WI38 (cell line): ENCODE data around the gene AFF3.

Source experiments
- H3K4me3 ChIP-seq: 2 replicates; pipeline ENCODE4 v1.5.1; 2011; ENCODE audit warnings: low read depth, mild to moderate bottlenecking, control low read depth, low read length
- CTCF ChIP-seq: IDR thresholded peaks from 2 replicates; pipeline ENCODE4 v1.5.1; 2012; ENCODE audit warnings: low read depth, mild to moderate bottlenecking, control low read depth, low read length

AFF3 gene

GRCh38 chr2:100135415-100135814 is 7.0 kb downstream of the AFF3 start:
- TF ChIP-seq CTCF: no peak
- no peak overlapping the region for H3K4me3 ChIP-seq

- no peak overlapping the region for H3K4me3 ChIP-seq
- TF ChIP-seq CTCF: no peak
Measured at GRCh38 chr2:100130595-100131391, 11.6 kb downstream of the AFF3 start.

- no peak for TF ChIP-seq CTCF
- no peak overlapping the region for H3K4me3 ChIP-seq
Measured at GRCh38 chr2:100126897-100127401, 15.4 kb downstream of the AFF3 start.

- no peak overlapping the region for H3K4me3 ChIP-seq
- TF ChIP-seq CTCF: no peak
Measured at GRCh38 chr2:100126201-100126600, 16.2 kb downstream of the AFF3 start.

- no peak for TF ChIP-seq CTCF
Measured at GRCh38 chr2:100125626-100126025, 16.8 kb downstream of the AFF3 start.

GRCh38 chr2:100124761-100125160 is 17.6 kb downstream of the AFF3 start:
- no peak for TF ChIP-seq CTCF
- H3K4me3 ChIP-seq: no peak overlapping the region

More at GRCh38 chr2:100125626-100126025, 16.8 kb downstream of the AFF3 start:
- H3K4me3 ChIP-seq: no peak overlapping the region

GRCh38 chr2:100121124-100121718 is 21.2 kb downstream of the AFF3 start:
- H3K4me3 ChIP-seq: no peak overlapping the region
- TF ChIP-seq CTCF: no peak
